ENCODE measurements around the gene BDKRB1.
A peak's percentile ranks its signal among the peaks of the same experiment; 100 is the strongest.

BDKRB1 gene

DNA sequence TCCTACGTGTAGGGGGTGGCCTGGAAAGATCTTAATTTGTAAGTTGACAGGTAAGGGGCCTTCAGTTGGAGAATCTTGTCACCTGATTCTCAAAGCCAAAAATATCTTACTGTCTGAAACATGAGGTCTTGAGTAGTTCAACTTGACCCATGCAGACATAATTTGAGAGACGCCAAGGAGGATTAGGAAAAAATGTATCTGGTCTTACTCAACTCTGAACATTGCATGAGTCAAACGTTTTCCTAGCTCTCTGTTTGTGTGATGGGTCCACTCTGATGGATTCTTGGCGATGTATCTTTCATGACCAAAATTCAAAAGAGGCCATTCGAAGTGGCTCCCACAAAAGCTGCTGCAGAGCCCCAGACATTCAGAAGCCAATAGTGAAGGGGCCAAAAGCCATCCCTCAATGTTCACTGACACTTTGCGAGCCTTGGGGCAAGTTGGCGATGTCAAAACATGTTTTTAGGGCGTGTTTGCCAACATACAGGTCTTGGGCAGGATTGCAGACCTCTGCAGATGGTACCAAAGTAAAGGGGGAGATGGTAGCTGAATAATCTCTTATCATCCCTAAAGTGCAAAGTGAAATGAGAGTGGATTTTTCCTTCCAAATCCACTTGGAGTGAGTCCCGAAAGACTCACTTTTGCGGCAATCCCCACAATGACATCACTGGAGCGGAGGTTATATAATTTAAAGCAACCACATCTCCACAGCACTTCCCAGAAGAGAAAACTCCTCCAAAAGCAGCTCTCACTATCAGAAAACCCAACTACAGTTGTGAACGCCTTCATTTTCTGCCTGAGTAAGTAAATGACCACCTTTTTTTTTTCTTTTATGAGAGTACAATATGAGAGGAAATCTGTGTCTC, at the start of gene BDKRB1:
BDKRB1 (plus strand) TSS at position 710 of the 866 bp plus-strand sequence. CDS start 7,473 bp downstream, outside the sequence.
- no peak for DNase-seq

DNA sequence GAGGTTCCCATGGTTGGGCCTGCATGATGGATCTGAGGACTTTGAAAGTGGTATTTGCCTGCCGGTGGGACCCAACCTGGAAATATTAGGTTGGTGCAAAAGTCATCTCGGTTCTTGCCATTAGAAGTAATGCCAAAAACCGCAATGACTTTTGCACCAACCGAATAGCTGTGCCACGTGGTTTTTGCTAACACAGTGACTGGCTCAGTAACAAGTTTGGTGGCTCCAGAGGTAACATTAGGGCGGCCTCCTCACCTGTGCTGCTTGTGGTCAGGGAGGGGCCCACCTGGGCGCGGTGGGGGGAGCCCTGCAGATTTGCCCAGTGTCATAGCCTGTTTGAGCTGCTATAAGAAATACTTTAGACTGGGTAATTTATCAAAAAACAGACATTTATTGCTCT, 49.5 kb upstream of the BDKRB1 start:
- DNase-seq: no peak

DNA sequence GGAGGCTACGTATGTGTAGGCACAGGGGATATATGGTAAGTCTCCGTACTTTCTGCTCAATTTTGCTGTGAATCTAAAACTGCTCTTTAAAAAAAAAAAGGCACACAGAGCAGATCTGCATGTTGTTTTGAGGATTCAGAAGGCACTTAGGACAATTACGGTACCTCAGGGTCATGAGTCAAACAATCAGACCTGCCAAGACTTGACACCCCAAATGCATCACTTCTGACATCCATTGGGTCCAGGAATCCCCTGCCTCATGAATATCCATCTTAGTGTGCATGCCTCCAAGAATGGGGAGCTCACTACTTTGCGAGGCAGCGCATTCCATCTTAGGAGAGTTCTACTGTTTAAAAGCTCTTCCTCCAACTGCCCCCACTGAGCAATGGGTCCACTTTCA, 48.3 kb upstream of the BDKRB1 start:
- DNase-seq: no peak

DNA sequence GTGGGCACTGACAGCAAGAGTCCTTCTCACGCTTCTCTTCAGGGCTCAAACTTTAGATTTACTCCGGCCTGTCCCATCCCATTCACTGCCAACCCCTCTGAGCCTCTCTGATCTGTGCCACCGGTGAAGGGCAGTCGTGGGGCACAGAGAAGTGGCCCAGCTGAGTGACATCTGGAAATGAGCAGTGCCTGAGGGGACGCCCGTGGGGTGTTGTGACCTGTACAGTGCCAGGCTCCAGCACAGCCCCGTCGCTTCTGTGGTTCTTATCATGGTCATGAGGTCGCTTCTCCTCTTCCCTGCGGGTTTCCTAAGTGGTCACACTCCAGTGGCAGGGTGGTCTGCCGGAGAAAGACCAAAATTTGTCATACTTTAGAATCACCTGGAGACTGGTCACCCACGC, 47.3 kb upstream of the BDKRB1 start:
- DNase-seq: no peak

DNA sequence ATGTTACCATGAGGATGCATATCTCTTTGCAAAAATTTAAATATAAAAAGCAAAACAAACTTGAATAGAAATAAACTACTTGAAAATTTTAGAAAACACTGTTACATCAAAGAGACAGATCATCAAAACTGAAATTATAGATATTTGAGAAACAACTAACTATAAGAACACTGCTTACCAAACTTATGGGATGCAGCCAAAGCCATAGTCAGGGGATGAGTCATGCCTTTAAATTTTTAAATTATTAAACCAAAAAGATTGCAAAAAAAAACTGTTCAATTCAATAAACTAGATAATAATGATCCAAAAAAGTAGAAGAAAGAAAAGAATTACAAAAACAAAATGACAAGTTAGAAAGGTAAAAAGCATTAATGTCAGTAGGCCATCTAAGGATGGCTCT, 43.9 kb upstream of the BDKRB1 start:
- no peak for DNase-seq

DNA sequence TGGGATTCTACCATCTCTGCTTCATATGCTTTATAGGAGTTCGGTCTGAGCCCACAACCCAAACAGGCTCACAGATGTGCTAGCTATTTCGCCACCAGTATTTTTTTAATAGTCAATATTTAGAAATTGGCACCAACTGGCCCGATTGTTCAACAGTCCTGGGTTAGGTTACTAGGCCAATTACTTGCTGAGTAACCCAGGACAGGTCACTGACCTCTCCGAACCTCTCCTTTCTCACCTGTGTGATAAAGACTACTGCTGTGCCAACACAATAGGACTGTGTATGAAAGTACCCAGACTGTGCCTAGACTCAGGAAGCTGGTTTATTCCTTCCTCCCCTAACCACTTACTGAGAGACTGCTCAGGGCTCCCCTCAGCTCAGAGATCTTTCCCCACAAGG, 43.1 kb upstream of the BDKRB1 start:
- DNase-seq: no peak

DNA sequence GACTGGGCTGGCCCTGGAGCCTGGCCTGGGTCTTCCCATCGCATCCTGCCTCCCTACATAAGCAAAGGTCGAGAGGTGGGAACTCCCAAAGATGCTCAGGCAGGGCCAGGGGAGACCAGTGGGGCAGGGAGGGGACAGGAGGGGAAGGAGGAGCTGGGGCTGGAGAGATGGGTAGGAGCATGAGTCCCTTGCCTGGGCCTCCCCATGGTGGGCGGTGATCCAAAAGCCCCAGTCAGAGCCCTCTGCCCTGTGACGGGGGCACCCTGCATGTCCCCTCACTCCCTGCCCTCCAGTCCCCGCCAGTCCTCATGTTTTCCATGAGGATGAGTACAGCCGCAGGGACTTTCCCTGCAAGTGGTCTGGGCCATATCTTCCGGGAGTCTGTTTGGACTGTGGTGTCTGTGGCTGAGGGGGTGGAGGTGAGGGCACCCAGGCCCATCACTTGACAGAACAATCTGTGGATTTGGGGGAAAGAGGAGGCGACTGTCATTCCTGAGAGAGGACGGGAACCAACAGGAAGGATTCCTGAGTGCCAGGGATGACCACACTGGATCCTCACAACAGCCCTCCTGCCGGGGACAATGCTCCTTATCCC, 42.0 kb upstream of the BDKRB1 start:
- DNase-seq: no peak

DNA sequence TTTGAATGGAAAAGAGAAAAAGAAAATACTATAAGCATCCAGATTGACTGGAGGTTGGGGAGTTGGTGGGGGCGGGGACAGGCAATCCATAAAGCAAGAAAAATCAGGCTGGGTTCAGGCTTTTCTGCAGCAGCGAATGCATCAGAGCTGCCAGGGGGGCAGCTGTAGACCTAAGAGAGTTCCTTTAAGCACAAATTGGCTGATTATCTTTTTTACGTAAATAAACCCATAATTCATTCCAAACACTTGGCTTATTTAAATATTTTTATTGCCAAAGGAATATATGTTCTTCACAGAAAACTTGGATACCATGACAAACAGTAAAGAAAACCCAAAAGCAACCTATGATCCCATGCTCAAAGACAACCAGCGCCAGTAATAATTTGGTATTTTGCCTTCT, 41.2 kb upstream of the BDKRB1 start:
- DNase-seq: no peak

DNA sequence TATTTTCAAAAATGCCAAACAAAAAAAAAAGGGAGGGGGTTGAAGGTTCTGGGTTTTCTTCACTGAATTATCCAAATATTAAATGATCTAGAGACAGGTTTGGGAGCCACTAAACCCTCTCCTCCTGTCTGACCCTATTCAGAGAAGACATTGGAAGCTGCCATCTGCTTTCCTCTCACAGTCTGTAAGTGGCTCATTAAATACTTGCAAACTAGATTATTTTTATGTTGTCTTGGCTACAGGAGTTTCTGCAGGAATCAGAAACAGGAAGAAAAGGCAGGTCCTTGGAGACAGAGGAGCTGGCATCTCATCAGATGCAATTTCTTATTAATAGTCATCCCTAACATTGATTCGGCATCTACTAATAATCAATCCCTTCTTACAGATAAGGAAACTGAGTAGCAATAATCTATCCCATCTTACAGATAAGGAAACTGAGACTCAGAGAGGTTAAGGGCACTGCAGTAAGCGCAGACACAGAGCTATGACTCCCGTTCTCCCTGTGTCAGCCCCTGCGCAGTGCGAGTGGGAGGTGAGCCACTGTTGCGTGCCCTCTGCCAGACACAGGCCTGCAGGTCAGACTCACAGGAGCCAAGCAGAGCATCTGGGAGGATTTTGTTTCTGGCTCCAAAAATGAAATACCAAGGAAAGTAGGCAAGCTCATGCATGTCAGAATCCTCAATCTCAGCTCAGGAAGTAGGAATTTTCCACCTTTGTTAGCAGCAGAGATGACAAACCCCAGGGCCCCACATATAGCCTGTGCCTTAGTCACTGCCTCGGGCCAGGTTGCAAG, 40.4 kb upstream of the BDKRB1 start:
- no peak for DNase-seq

DNA sequence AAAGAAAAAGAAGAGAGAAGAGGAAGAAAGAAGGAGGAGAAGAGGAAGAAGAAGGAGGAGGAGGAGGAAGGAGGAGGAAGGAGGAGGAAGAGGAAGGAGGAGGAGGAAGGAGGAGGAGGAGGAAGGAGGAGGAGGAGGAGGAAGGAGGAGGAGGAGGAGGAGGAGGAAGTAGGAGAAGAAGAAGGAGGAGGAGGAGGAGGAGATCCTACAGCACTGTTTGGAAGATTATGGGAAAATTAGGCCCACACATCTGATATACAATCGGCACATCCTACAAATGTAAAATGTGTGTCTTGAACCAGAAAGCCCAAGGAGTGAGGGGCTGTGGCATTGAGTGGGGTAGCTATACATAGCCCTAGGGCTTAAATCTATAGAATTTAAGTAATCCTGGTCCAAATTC, 39.4 kb upstream of the BDKRB1 start:
- DNase-seq: no peak

DNA sequence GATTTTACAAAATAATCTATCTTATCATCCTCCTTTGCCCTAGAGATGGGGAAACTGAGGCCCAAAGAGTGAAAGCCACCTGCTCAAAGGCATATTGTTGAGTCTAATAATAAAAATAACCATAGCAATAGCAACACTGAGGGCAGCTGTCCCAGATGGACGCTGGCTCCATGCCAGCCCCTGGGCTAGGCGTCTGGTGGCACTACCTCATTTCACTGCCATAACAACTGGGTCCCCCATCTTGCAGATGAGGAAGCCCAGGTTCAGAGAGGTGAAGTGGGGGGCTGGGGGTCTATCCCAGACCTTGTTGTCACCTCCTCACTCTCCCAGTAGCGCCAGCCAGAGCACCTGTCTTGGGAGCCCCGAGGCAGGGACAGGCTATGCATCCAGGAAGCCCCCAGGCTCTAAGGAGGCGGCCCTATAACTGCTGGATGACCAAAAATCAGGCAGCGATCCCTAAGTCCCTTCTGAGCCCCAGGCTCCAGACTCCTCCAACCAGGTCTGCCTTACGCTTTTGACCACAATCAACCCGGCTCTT, 38.6 kb upstream of the BDKRB1 start:
- peak; percentile 91 for DNase-seq

DNA sequence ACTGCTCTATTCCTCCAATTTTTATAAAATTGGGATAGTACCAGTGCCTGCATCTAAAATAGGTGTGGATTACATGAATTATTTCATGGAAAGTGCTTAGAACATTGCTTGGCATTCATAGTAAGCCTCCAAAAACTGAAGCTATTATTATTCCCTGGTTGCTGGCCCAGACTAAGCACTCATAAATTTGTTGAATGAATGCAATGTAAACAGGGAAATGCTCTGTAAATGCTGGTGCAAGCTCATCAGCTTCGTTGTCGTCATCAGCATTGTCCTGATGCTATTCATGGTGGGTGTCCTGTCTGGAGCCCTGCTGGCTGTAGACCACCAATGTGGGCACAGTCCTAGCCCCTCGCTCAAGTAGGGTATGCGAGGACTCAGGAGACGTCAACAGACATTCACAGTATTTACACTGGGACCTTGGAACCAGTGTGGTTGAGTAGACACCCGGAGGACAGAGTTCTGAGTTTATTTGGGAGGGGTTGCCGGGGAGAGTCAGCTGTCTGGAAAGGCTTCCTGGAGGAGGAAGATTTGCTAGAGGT, 34.8 kb upstream of the BDKRB1 start:
- no peak for DNase-seq

DNA sequence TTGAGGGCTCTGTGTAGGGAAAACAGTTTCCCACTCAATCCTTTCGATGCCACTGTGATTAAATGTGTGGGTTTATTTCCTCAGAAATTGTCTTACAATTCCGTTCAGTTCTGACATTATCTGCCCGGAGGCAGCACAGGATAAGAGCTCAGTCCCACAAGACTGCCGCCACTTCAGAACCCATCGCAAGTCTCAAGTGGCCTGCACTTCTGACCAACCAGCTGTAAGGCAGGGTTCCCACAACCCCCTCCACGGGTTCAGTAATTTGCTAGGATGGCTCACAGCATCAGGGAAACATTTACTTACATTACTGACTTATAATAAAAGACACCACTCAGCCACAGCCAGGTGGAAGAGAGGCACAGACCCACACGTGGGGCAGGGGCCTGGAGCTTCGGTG, 34.2 kb upstream of the BDKRB1 start:
- no peak for DNase-seq

DNA sequence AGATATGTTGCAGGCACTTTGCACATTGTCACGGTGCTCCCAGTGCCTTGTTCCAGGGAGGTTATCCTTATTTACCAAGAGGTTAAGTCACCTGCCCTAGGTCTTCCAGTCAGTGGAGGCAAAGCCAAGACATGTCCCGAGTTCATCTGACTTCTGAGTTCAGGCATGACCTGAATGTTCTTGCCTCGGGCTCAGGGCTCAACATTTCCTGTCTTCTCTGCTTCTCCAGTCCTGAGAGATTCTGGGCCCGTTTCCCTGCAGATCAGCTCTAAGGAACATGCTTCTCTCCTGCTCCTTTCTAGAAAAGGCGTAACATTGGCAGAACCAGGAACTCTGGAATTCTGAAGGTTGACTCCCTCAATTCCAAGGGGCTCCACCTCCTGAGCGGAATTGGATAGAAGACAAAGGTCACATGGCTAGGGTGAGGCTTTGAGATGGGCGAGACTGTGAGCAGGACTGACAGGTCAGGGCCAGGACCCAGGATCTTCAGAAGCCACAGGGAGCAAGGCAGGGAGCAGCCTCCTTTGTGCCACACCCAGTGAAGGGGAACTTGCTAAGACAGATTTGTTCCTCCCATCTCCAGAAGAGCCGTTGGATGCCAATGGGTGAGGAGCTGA, 31.4 kb upstream of the BDKRB1 start:
- no peak for DNase-seq

DNA sequence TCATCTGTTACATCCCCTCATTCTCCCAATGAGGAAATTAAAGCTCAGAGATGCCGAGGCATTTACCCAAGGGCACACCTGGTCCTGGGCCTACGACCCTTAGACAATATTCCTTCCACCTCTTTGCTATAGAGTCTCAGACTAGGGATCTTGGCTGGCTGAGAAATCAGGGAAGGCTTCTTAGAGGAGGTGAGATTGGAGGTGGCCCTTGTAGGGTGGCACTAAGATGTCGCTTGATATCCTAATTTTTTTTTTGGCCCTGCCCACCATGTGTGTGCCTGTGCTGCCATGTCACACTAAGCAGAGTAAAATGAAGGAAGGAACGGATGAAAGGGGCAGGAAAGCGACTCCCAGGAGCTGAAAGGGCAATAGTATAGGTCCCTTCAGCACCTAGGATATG, 30.8 kb upstream of the BDKRB1 start:
- no peak for DNase-seq

DNA sequence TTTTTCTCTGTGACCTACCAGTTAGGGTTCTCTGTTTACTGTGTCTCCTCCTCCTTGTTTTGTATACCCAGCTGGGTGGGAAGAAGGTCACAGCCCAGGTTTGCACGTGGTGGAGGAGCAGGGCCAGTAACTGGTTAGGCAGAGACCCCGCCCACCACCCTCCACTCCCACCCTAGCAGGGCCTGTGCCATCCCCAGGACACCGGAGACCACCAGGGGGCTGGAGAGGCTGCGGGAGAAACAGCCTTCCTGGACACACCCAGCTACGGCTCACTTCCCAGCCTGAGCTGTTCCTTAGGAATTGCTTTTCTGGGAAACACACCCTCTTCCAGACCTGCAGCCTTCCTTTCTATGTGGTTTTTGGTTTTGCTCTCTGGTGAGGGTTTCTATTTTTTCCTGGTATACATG, 30.3 kb upstream of the BDKRB1 start:
- DNase-seq: no peak

DNA sequence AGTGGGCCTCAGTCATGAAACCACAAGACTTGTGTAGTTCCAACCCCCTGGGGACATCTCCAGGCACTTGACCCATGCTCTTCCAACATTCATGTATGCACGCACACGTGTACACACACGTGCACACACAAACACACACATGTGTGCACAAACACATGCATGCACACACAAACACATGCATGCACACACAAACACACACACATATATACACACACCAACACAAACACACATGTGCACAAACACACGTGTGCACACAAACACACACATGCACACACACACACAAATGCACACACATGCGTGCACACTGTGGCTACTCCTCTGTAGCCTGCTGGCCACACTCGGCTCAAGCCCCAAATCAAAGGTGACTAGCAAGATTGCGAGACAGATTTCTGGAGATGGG, 28.6 kb upstream of the BDKRB1 start:
- DNase-seq: no peak

DNA sequence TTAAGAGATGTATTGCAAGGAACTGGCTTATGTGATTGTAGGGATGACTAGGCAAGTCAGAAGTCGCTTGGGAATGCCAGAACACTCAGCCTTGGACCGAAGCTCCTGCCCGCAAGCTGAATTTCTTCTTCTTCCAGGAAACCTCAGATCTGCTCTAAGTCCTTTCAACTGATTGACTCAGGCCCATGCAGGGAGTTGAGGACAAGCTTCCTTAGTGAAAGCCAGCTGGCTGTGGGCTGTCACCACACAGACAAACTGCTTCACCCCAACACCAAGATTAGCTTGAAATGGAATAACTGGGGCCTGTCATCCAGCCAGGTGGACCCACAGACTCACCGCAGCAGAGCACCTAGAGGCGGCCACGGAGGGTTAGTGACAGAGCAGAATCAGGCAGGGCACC, 26.7 kb upstream of the BDKRB1 start:
- no peak for DNase-seq

DNA sequence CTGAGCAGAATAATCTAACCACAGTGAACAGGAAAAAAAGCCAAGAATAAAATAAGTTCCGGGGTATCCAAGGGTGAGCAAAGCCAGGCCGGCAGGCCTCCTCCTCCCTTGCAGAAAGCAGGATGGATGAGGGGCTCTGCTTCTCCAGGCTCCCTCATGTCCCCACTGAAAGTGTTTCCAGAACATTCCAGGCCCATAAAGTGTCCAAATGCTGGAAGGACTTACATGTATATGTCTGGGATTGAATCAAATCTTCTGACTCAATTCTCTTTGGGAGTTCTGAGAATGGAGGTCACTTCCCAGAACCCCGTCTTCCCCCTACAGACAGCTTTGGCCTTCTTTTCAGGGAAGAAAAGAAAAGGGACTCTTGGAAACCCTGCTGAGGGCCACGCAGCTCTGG, 25.0 kb upstream of the BDKRB1 start:
- no peak for DNase-seq

DNA sequence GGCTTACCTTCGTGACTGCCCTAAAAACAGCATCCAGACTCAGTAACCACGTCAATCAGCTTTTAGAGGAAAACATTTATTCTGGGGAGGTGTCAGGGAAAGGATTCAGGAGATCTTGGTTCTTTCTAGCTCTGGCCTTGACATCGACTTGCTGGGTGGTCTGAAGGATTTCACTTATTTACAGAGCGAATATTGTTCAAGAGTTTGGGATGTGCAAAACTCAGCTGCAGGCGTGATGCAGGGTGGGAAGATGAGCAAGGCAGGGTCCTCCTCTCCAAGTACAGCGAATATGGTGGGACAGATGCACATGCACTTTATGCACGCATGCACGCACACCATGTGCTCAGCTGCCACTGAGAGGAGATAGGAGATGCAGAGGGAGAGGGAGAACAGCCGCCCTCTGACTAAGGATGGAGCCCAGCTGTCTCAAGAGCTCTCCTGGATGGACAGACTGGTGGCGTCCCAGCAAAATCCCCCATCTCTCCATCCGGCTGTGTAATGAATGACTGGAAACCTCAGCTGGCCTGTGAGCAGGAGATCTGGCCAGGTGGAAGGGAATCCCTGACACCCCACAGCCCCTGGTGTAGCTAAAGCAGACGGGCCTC, 24.4 kb upstream of the BDKRB1 start:
- no peak for DNase-seq

DNA sequence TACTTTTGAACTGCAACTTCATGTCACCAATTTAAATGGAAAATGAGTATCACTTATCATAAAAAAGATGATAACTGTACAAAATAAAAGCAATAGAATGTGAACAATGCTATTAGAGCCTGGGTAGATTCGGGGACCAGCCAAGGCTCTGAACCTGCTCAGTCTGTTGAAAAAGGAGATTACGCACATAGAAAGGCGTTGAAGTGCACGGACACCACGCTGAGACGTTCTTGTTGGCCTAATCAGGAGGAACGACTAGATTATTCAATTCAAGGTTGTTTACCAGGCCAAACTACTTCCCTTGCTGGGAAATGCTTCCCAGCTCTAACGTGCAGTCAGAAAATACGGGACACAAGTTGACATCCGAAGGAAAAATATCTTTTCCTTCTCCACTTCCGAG, 23.5 kb upstream of the BDKRB1 start:
- DNase-seq: no peak

DNA sequence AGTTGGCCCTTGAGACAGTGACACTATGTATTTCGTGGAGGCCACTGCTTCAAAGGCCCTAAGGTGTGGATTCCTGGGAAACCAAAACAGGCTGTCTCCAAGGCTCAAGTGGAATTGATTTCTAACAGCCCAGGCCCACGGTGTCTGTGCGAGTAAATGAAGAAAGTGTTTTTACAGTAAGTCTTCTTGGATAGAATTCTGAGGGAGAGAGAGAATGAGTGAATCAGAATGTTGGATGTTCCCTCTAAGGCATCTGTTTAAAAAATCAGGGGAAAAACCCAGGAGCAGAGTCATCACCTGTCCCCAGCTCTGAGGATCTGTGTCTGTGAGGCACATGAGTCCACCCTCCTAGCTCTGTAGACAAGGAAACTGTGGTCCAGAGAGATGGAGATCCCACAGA, 22.3 kb upstream of the BDKRB1 start:
- DNase-seq: no peak

Data from SHP77 treated with DMSO at 0.1 percent for 48 hours (cell line).